ENCODE measurements around the gene ZBTB7B.
A peak's percentile ranks its signal among the peaks of the same experiment; 100 is the strongest.

ZBTB7B gene

DNA sequence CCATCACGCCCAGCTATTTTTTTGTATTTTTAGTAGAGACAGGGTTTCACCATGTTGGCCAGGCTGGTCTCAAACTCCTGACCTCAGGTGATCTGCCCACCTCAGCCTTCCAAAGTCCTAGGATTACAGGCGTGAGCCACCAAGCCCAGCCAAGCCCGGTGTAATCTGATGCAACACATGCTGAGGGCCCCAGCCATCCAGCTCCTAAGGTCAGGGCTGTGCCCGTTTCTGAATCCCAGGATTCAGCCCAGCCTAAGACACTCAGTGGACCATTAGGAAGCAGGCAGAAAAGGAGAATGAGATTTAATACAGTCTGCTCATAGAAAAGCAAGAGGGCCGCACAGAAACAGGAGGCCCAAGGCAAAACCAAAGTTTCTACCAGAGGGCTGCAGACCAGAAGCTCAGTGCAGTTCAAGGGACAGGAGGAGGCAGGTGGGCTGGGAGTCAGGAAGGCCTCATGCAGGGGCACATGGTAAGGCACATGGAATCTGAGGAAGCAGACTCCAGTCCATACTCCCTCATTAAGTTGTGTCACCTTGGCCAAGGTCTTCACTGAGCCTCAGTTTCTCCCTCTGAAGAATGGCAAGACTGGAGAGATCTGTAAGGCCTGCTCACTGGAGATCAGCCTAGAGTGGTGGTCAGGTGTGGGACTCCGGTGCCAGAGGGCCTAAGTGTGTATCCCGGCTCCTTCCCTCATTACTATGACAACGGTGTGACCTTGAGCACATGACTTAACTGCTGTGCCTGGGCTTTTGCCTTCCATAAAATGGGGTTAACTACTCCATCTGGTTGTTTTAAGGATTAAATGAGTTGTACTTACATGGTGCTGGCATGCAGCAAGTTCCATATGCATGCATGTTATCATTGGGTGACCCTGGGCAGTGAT, 46.1 kb downstream of the ZBTB7B start:
- no peak for TF ChIP-seq CTCF (IDR thresholded peaks at IDR 0.05; ENCODE audit: control insufficient read depth, extremely low read depth, insufficient read depth)
- H3K4me3 ChIP-seq (ENCODE audit: low read depth, low read length) = no peak overlapping the region
- DNase-seq (ENCODE audit: low read depth) = no peak

GRCh38 chr1:155049651-155050559, 47.3 kb downstream of the ZBTB7B start:
- TF ChIP-seq CTCF (IDR thresholded peaks at IDR 0.05; ENCODE audit: control insufficient read depth, extremely low read depth, insufficient read depth) = no peak
- DNase-seq (ENCODE audit: low read depth) = no peak
- H3K4me3 ChIP-seq (ENCODE audit: low read depth, low read length) = peak overlapping the region; percentile 98

- peak; percentile 91 for TF ChIP-seq CTCF (IDR thresholded peaks at IDR 0.05; ENCODE audit: control insufficient read depth, extremely low read depth, insufficient read depth)
- peak within 1 kb of the TSS; percentile 98 for H3K4me3 ChIP-seq (ENCODE audit: low read depth, low read length)
- DNase-seq (ENCODE audit: low read depth) = no peak
Measured at GRCh38 chr1:155050560-155051341, 48.1 kb downstream of the ZBTB7B start, which contains the start of gene ADAM15. TSS of gene ADAM15 (plus strand) at chr1:155051316. CDS start at chr1:155051387, 71 bp downstream.

DNA sequence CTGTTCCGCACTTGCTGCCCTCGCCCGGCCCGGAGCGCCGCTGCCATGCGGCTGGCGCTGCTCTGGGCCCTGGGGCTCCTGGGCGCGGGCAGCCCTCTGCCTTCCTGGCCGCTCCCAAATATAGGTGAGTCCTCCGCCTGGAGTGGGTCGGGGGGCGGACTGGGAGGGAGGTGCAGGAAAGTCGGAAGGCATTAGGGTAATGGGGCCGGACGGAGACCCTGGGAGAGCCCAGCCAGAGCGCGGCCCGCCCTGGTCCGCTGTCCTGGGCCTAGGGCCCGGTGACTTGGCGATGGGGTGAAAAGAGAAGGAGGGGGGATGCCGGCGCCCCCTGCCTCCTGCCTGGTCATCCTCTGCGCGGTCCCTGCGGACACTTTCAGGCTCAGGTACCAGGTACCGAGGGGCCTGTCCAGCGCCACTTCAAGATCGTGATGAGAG, 48.8 kb downstream of the ZBTB7B start:
- no peak for DNase-seq (ENCODE audit: low read depth)
- H3K4me3 ChIP-seq (ENCODE audit: low read depth, low read length) = peak overlapping the region; percentile 98
- TF ChIP-seq CTCF (IDR thresholded peaks at IDR 0.05; ENCODE audit: control insufficient read depth, extremely low read depth, insufficient read depth) = no peak

- no peak for DNase-seq (ENCODE audit: low read depth)
- TF ChIP-seq CTCF (IDR thresholded peaks at IDR 0.05; ENCODE audit: control insufficient read depth, extremely low read depth, insufficient read depth) = 0 out of 2 replicates have a peak, but pooled peaks have one; percentile 0
Measured at GRCh38 chr1:155051777-155052398, 49.3 kb downstream of the ZBTB7B start.

More at GRCh38 chr1:155051777-155052398, 49.3 kb downstream of the ZBTB7B start:
- H3K4me3 ChIP-seq (ENCODE audit: low read depth, low read length) = peak overlapping the region; percentile 98

Measured in LNCaP clone FGC (cell line).